GM10266 (cell line): Measurements from ENCODE around the gene ATAD2B.
A peak's percentile ranks its signal among the peaks of the same experiment; 100 is the strongest.

Source experiments
- DNase-seq: peaks from one replicate; pipeline ENCODE4 v3.0.0; 2012; ENCODE audit errors: extremely low spot score
- CTCF ChIP-seq: IDR thresholded peaks from 2 replicates; pipeline ENCODE4 v1.5.1; 2012; ENCODE audit warnings: mild to moderate bottlenecking, low read depth; ENCODE audit not compliant: control insufficient read depth, insufficient read depth; ENCODE audit errors: missing control alignments

ATAD2B gene

DNA sequence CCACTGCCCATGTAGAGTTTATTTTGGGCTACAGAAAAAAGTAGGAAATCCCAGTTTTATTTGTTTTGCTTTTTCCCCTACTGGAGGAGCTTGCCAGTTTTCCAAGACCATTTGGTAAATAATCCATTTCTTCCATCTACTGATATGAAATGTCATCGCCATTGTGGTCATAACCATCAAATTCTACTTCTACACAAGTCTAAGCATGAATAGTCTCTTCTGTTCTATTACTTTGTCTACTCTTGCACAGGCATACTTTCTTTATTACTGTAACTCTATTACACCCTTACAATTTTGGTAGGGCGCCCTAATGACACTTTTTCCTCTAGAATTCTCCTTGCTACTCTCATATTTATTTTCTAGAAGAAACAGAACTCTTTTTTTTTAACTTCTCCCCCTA, 120.7 kb downstream of the ATAD2B start:
- TF ChIP-seq CTCF = no peak
- DNase-seq = no peak

DNA sequence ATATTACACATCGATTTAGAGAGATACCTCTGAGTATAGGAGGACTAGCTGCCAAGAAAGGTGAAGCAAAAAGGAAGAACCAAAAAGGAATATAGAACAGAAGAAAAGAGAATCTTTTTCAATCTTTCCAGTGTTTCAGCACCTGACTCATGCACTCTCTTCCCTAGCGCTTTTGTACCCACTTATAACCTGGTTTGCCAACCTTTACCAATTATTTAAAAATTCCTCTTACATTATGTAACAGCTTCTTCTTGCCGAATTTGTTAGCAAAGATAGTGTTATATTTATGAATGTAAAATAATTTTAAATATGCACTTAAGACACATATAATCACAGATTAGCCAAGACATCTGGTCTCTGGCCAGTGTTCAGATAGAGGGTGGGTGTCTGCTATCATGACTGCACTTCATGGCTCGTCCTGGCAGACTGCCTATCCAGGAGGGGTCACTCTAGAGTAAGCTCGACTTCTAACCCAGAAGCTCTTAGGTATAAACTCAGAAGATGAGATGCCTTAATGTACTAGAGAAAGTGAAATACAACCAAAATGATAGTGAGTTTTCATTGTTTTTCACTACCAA, 122.9 kb downstream of the ATAD2B start:
- DNase-seq = peak; percentile 8
- no peak for TF ChIP-seq CTCF

- TF ChIP-seq CTCF = no peak
- no peak for DNase-seq
Measured at GRCh38 chr2:23803264-23803964, 123.5 kb downstream of the ATAD2B start.

DNA sequence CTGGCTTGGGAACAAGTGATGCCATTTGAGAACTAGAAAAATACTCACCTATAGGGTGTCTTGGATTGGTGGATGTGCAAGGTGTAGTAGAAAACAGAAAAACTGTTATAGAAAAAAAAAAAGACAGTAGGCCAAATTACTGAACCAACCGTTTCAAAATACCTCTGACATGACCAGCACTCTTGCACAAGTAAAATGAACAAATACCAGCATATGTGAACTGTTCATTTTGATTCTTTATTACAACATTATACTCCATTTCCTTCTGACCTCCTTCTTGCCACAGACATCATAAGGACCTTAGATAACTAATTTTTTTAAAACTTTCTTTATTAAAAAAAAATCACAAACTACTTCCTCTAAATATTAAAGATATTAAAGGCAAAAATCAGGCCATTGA, 125.5 kb downstream of the ATAD2B start:
- no peak for TF ChIP-seq CTCF
- DNase-seq = no peak

DNA sequence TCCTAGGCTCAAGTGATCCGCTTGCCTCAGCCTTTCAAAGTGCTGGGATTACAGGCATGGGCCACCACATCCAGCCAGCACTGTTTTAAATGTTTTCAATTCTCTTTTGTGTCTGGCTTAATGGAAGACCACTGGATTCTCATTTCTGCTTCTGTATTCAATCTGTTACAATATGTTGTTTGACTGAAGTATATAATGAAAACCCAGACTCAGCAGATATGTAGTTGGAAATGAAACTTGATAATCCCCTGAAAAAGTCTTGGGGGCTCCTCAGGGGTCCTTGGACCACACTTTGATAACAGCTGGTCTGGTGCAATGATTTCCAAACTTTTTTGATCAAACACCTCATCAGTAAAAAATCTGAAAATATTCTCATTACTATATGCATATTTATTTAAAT, 132.7 kb downstream of the ATAD2B start:
- no peak for TF ChIP-seq CTCF
- no peak for DNase-seq

DNA sequence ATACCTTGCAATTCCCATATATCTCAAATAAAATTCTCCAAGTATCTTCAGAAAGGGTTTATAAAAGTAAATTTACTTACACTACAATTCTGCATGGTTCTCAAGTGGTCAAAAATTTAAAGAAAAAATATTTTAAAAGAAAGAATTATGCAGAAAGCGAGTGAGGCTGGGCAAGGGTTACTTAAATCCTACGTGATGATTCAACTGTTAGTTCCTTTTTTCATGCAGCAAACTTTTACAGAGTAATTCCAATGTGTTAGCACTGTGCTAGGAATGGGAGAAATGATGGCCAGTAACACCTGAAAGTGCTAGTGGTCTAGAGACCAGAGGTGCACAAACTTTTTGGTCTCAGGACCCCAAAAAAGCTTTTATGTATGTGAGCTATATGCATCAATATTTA, 133.4 kb downstream of the ATAD2B start:
- TF ChIP-seq CTCF = no peak
- no peak for DNase-seq

- no peak for TF ChIP-seq CTCF
- DNase-seq = no peak
Measured at GRCh38 chr2:23791030-23791429, 135.9 kb downstream of the ATAD2B start.
